Endodermal cell (in vitro differentiated cells): ENCODE results near the gene VSNL1. TPM values are rescaled to one million over a fixed set of nuclear protein-coding genes. Genes with fewer than 3 reads are reported as not detected.

Experiments used
- DNase-seq: peaks from one replicate; pipeline ENCODE4 v3.0.0-alpha.2; 2017
- H3K27ac ChIP-seq: 2 replicates; pipeline ENCODE4 v1.5.1; 2013; ENCODE audit warnings: mild to moderate bottlenecking, low read depth, low read length, moderate library complexity
- H3K27me3 ChIP-seq: 2 replicates; pipeline ENCODE4 v1.6.1; 2013; ENCODE audit warnings: mild to moderate bottlenecking, low read length, moderate library complexity; ENCODE audit not compliant: insufficient read depth, control insufficient read depth, poor library complexity, severe bottlenecking
- H3K36me3 ChIP-seq: 2 replicates; pipeline ENCODE4 v1.7.0; 2013; ENCODE audit warnings: mild to moderate bottlenecking, low read length, moderate library complexity; ENCODE audit not compliant: control insufficient read depth, insufficient read depth
- H3K4me1 ChIP-seq: one replicate; pipeline ENCODE4 v1.7.0; 2013; ENCODE audit warnings: low read length; ENCODE audit not compliant: control insufficient read depth, insufficient read depth
- H3K4me3 ChIP-seq: 2 replicates; pipeline ENCODE4 v1.5.1; 2013; ENCODE audit warnings: mild to moderate bottlenecking, low read length, moderate library complexity
- H3K9ac ChIP-seq: 2 replicates; pipeline ENCODE4 v1.6.1; 2013; ENCODE audit warnings: mild to moderate bottlenecking, low read length, moderate library complexity; ENCODE audit not compliant: poor library complexity, severe bottlenecking; ENCODE audit errors: extremely low read depth
- H3K9me3 ChIP-seq: 2 replicates; pipeline ENCODE4 v1.6.1; 2013; ENCODE audit warnings: mild to moderate bottlenecking, low read length, moderate library complexity; ENCODE audit not compliant: control insufficient read depth
- H3K27ac Mint-ChIP-seq: 2 replicates; pipeline ENCODE4 v1.8.0; 2020; ENCODE audit warnings: mixed read lengths
- H3K27me3 Mint-ChIP-seq: 2 replicates; pipeline ENCODE4 v1.8.0; 2021; ENCODE audit warnings: mild to moderate bottlenecking, mixed read lengths; ENCODE audit not compliant: insufficient read depth
- H3K36me3 Mint-ChIP-seq: 2 replicates; pipeline ENCODE4 v1.8.0; 2020; ENCODE audit warnings: low read depth, mixed read lengths
- H3K4me1 Mint-ChIP-seq: 2 replicates; pipeline ENCODE4 v1.8.0; 2020; ENCODE audit warnings: mixed read lengths
- H3K4me3 Mint-ChIP-seq: 2 replicates; pipeline ENCODE4 v1.8.0; 2020; ENCODE audit warnings: mild to moderate bottlenecking, moderate library complexity, mixed read lengths
- H3K9me3 Mint-ChIP-seq: 2 replicates; pipeline ENCODE4 v1.8.0; 2020; ENCODE audit warnings: mild to moderate bottlenecking, mixed read lengths
- CTCF ChIP-seq: fragments of 200-600 bp; sonication (generic); conservative IDR thresholded peaks from 2 replicates; pipeline ENCODE4 v1.5.0; 2021; ENCODE audit warnings: antibody characterized with exemption, mild to moderate bottlenecking
- WGBS, 2 experiments: methylation state at CpG; one replicate each; pipeline versions ENCODE4 v1.1.5 to v1.1.7; 2013; ENCODE audit warnings: missing lambda C conversion rate in 2 of 2, mixed read lengths in 1 of 2; ENCODE audit not compliant: insufficient coverage in 1 of 2, insufficient read length in 1 of 2; 5-methylcytosine and 5-hydroxymethylcytosine counted together
- total RNA-seq, 2 donors: library from RNA; stranded (reverse); fragmentation: NEBNext Ultra II Directional in 1 of 2; extraction: Animal tissue kit (Norgen Biotek cat#: 25700) in 1 of 2; gene quantifications; 2 replicates in 1 of 2; 3 replicates in 1 of 2; pipeline ENCODE4 v1.2.1, GENCODE V29; 2021

The VSNL1 gene
- total RNA-seq, 2 donors from 2014 or later = 1.4 to 3.3 TPM

GRCh38 chr2:17604050-17604449 is 63.6 kb downstream of the VSNL1 start:
- Mint-ChIP-seq H3K4me3 (no peak overlapping the region), H3K9me3 (no peaks in the 10 kb centered on the region), H3K27me3 (no peaks in the 10 kb centered on the region), H3K36me3 (no peaks in the 10 kb centered on the region), H3K4me1 (peaks cover 11% of the 10 kb centered on the region), H3K27ac (no peak overlapping the region)
- DNase-seq = peak; percentile 55
- no peaks in the 10 kb centered on the region for H3K9me3 ChIP-seq
- no peak overlapping the region for H3K9ac ChIP-seq
- no peaks in the 10 kb centered on the region for H3K36me3 ChIP-seq
- H3K4me3 ChIP-seq = no peak overlapping the region
- no peak overlapping the region for H3K27ac ChIP-seq
- H3K27me3 ChIP-seq = no peaks in the 10 kb centered on the region
- 92 to 96% methylated on average over 3 to 5 of the region's 5 CpGs for WGBS, 2 experiments
- H3K4me1 ChIP-seq = peaks cover 3% of the 10 kb centered on the region
- TF ChIP-seq CTCF = no peak

- H3K4me1 ChIP-seq = peaks cover 3% of the 10 kb centered on the region
- no peaks in the 10 kb centered on the region for H3K9me3 ChIP-seq
- no peak overlapping the region for H3K4me3 Mint-ChIP-seq
- H3K36me3 ChIP-seq = no peaks in the 10 kb centered on the region
- H3K9me3 Mint-ChIP-seq = no peaks in the 10 kb centered on the region
- WGBS, 2 experiments = 87% methylated on average over 4 of the region's 4 CpGs; no CpG with 5 or more reads in 1 of the 2 experiments
- H3K27ac ChIP-seq = no peak overlapping the region
- H3K36me3 Mint-ChIP-seq = no peaks in the 10 kb centered on the region
- no peak for TF ChIP-seq CTCF
- no peaks in the 10 kb centered on the region for H3K27me3 ChIP-seq
- no peak overlapping the region for H3K9ac ChIP-seq
- H3K4me3 ChIP-seq = no peak overlapping the region
- no peak overlapping the region for H3K27ac Mint-ChIP-seq
- no peak for DNase-seq
- no peaks in the 10 kb centered on the region for H3K27me3 Mint-ChIP-seq
- peaks cover 6% of the 10 kb centered on the region for H3K4me1 Mint-ChIP-seq
Measured at GRCh38 chr2:17605696-17606095, 65.2 kb downstream of the VSNL1 start.

- peaks cover 3% of the 10 kb centered on the region for H3K4me1 ChIP-seq
- H3K9ac ChIP-seq = no peak overlapping the region
- H3K4me3 Mint-ChIP-seq = no peak overlapping the region
- 82 to 84% methylated on average over 2 of the region's 2 CpGs for WGBS, 2 experiments
- H3K27ac ChIP-seq = no peak overlapping the region
- no peaks in the 10 kb centered on the region for H3K9me3 ChIP-seq
- H3K27me3 ChIP-seq = no peaks in the 10 kb centered on the region
- H3K36me3 Mint-ChIP-seq = no peaks in the 10 kb centered on the region
- no peak overlapping the region for H3K4me3 ChIP-seq
- no peaks in the 10 kb centered on the region for H3K9me3 Mint-ChIP-seq
- H3K27ac Mint-ChIP-seq = no peak overlapping the region
- peak; percentile 52 for DNase-seq
- no peaks in the 10 kb centered on the region for H3K36me3 ChIP-seq
- H3K27me3 Mint-ChIP-seq = no peaks in the 10 kb centered on the region
- TF ChIP-seq CTCF = no peak
- peaks cover 6% of the 10 kb centered on the region for H3K4me1 Mint-ChIP-seq
Measured at GRCh38 chr2:17606851-17607250, 66.4 kb downstream of the VSNL1 start.
